IMR-90 (cell line): Measurements from ENCODE around the gene STX8. TPM values are rescaled to one million over a fixed set of nuclear protein-coding genes. Genes with fewer than 3 reads are reported as not detected.

Source experiments
- ATAC-seq: fragments of 200-7000 bp; cut with Tn5 transposase; 2 replicates; pipeline ENCODE4 v1.9.1; 2020; ENCODE audit warnings: low read depth, mild to moderate bottlenecking, moderate library complexity
- BruUV-seq: library from RNA; stranded (reverse); fragments of 400-500 nt; replicated peaks from 2 replicates; lab custom pipeline; 2021; lab: Mats Ljungman, UMichigan
- CTCF ChIA-PET: fragments of 300-600 bp; formaldehyde crosslinking; extraction: SDS; loops from one replicate; lab custom pipeline; 2021; ENCODE audit warnings: antibody characterized with exemption; lab: Yijun Ruan, JAX
- POLR2A ChIA-PET: fragments of 300-600 bp; sonication (Branson Sonifier 250); formaldehyde crosslinking; loops from one replicate; lab custom pipeline; 2022; ENCODE audit warnings: antibody characterized with exemption; ENCODE audit not compliant: unreplicated experiment; lab: Charles Lee
- DNase-seq: peaks from one replicate; pipeline ENCODE4 v3.0.0; 2013
- H2AFZ ChIP-seq: replicated peaks from 2 replicates; pipeline ENCODE3; 2013; ENCODE audit warnings: low read length, mild to moderate bottlenecking; ENCODE audit not compliant: poor library complexity
- H2AK5ac ChIP-seq: 2 replicates; pipeline ENCODE4 v1.6.1; 2013; ENCODE audit warnings: low read depth, low read length, inconsistent platforms
- H2AK9ac ChIP-seq: replicated peaks from 2 replicates; pipeline ENCODE3; 2013; ENCODE audit warnings: mild to moderate bottlenecking, low read depth, low read length, moderate library complexity; ENCODE audit not compliant: poor library complexity
- H2BK120ac ChIP-seq: 2 replicates; pipeline ENCODE4 v1.6.1; 2013; ENCODE audit warnings: low read depth, low read length, inconsistent platforms
- H2BK15ac ChIP-seq: 3 replicates; pipeline ENCODE4 v1.6.1; 2013; ENCODE audit warnings: low read depth, low read length, inconsistent platforms
- H2BK20ac ChIP-seq: 2 replicates; pipeline ENCODE4 v1.6.1; 2013; ENCODE audit warnings: low read depth, mild to moderate bottlenecking, inconsistent platforms, low read length, moderate library complexity
- H2BK5ac ChIP-seq: 2 replicates; pipeline ENCODE4 v1.6.1; 2013; ENCODE audit warnings: mild to moderate bottlenecking, low read depth, low read length, inconsistent platforms; ENCODE audit not compliant: poor library complexity, severe bottlenecking
- H3K14ac ChIP-seq: replicated peaks from 2 replicates; pipeline ENCODE4 v1.6.1; 2013; ENCODE audit warnings: low read depth, low read length, inconsistent platforms
- H3K18ac ChIP-seq: 2 replicates; pipeline ENCODE4 v1.6.1; 2013; ENCODE audit warnings: low read depth, low read length, control low read depth
- H3K23ac ChIP-seq: 2 replicates; pipeline ENCODE4 v1.6.1; 2013; ENCODE audit warnings: low read depth, low read length, inconsistent platforms
- H3K27ac ChIP-seq: 2 replicates; pipeline ENCODE4 v1.5.1; 2013; ENCODE audit warnings: mild to moderate bottlenecking, control low read depth, low read length; ENCODE audit not compliant: insufficient read depth
- H3K27me3 ChIP-seq: 2 replicates; pipeline ENCODE4 v1.6.1; 2013; ENCODE audit warnings: low read length; ENCODE audit not compliant: control insufficient read depth, insufficient read depth
- H3K36me3 ChIP-seq: 2 replicates; pipeline ENCODE4 v1.6.1; 2013; ENCODE audit warnings: low read length, mixed read lengths; ENCODE audit not compliant: control insufficient read depth, insufficient read depth
- H3K4ac ChIP-seq: 2 replicates; pipeline ENCODE4 v1.6.1; 2013; ENCODE audit warnings: low read depth, low read length, inconsistent platforms
- H3K4me1 ChIP-seq: 2 replicates; pipeline ENCODE4 v1.6.1; 2013; ENCODE audit warnings: low read length, mixed read lengths; ENCODE audit not compliant: control insufficient read depth, insufficient read depth
- H3K4me2 ChIP-seq: 2 replicates; pipeline ENCODE4 v1.6.1; 2013; ENCODE audit warnings: low read depth, mild to moderate bottlenecking, control low read depth, low read length, moderate library complexity
- H3K4me3 ChIP-seq: 2 replicates; pipeline ENCODE4 v1.5.1; 2013; ENCODE audit warnings: low read depth, mild to moderate bottlenecking, control low read depth, low read length, moderate library complexity; ENCODE audit not compliant: insufficient read depth
- H3K56ac ChIP-seq: 2 replicates; pipeline ENCODE4 v1.6.1; 2013; ENCODE audit warnings: low read length, inconsistent platforms; ENCODE audit not compliant: insufficient read depth; ENCODE audit errors: extremely low read depth
- H3K79me1 ChIP-seq, 2 experiments: 2 replicates each; pipeline ENCODE4 v1.6.1; 2013; ENCODE audit warnings: low read length in 2 of 2, inconsistent platforms in 1 of 2, low read depth in 1 of 2
- H3K9ac ChIP-seq: 2 replicates; pipeline ENCODE4 v1.6.1; 2013; ENCODE audit warnings: low read depth, low read length, control low read depth
- H3K9me1 ChIP-seq: 2 replicates; pipeline ENCODE4 v1.6.1; 2013; ENCODE audit warnings: low read length, inconsistent platforms; ENCODE audit not compliant: insufficient read depth
- H3K9me3 ChIP-seq: 2 replicates; pipeline ENCODE4 v1.6.1; 2013; ENCODE audit warnings: low read length; ENCODE audit not compliant: control insufficient read depth, insufficient read depth
- H4K20me1 ChIP-seq: 2 replicates; pipeline ENCODE4 v1.6.1; 2013; ENCODE audit warnings: low read length, inconsistent platforms; ENCODE audit not compliant: insufficient read depth
- H4K5ac ChIP-seq: 2 replicates; pipeline ENCODE4 v1.6.1; 2013; ENCODE audit warnings: mild to moderate bottlenecking, low read depth, low read length, control low read depth
- H4K8ac ChIP-seq, 2 experiments: 2 replicates each; pipeline ENCODE4 v1.6.1; 2013; ENCODE audit warnings: low read depth in 2 of 2, low read length in 2 of 2, control low read depth in 1 of 2, inconsistent platforms in 1 of 2
- H4K91ac ChIP-seq: 2 replicates; pipeline ENCODE4 v1.6.1; 2013; ENCODE audit warnings: low read depth, low read length, inconsistent platforms; ENCODE audit not compliant: insufficient read depth
- BHLHE40 ChIP-seq: fragments of 150-350 bp; IDR thresholded peaks from 2 replicates; pipeline ENCODE4 v1.6.1; 2016; ENCODE audit warnings: mild to moderate bottlenecking, low read depth, low read length
- CEBPB ChIP-seq: IDR thresholded peaks from 2 replicates; pipeline ENCODE4 v1.6.1; 2012; ENCODE audit warnings: low read depth, low read length, improper control_type of control experiment
- CHD1 ChIP-seq: IDR thresholded peaks from 2 replicates; pipeline ENCODE4 v1.6.1; 2012; ENCODE audit warnings: low read depth, low read length, improper control_type of control experiment
- CTCF ChIP-seq: conservative IDR thresholded peaks from 2 replicates; pipeline ENCODE4 v1.5.1; 2012; ENCODE audit warnings: mild to moderate bottlenecking, low read depth, low read length, improper control_type of control experiment
- ELK1 ChIP-seq: fragments of 150-350 bp; IDR thresholded peaks from 2 replicates; pipeline ENCODE4 v1.6.1; 2016; ENCODE audit warnings: low read depth, mild to moderate bottlenecking, low read length, moderate library complexity, borderline replicate concordance
- FOS ChIP-seq: fragments of 150-350 bp; IDR thresholded peaks from 2 replicates; pipeline ENCODE4 v1.6.1; 2016; ENCODE audit warnings: low read depth, low read length
- MAZ ChIP-seq: IDR thresholded peaks from 2 replicates; pipeline ENCODE4 v1.6.1; 2012; ENCODE audit warnings: low read depth, mild to moderate bottlenecking, low read length, improper control_type of control experiment, moderate library complexity, borderline replicate concordance
- MXI1 ChIP-seq: IDR thresholded peaks from 2 replicates; pipeline ENCODE4 v1.6.1; 2012; ENCODE audit warnings: low read depth, mild to moderate bottlenecking, low read length, moderate library complexity, borderline replicate concordance
- NFE2L2 ChIP-seq: fragments of 150-350 bp; IDR thresholded peaks from 2 replicates; pipeline ENCODE4 v1.6.1; 2016; ENCODE audit warnings: low read depth, mild to moderate bottlenecking, low read length
- POLR2A ChIP-seq: IDR thresholded peaks from 2 replicates; pipeline ENCODE4 v1.6.1; 2012; ENCODE audit warnings: mild to moderate bottlenecking, low read depth, low read length
- RCOR1 ChIP-seq: IDR thresholded peaks from 2 replicates; pipeline ENCODE4 v1.6.1; 2012; ENCODE audit warnings: mild to moderate bottlenecking, low read length, improper control_type of control experiment; ENCODE audit not compliant: insufficient replicate concordance
- RFX5 ChIP-seq: IDR thresholded peaks from 2 replicates; pipeline ENCODE4 v1.8.0; 2012; ENCODE audit warnings: low read depth, mild to moderate bottlenecking, low read length, moderate library complexity
- SMC3 ChIP-seq: fragments of 150-350 bp; IDR thresholded peaks from 2 replicates; pipeline ENCODE4 v1.6.1; 2016; ENCODE audit warnings: low read depth, mild to moderate bottlenecking, antibody characterized with exemption, low read length, moderate library complexity
- USF2 ChIP-seq: fragments of 150-350 bp; IDR thresholded peaks from 2 replicates; pipeline ENCODE4 v1.6.1; 2017; ENCODE audit warnings: mild to moderate bottlenecking, antibody characterized with exemption, low read length, low read depth
- WGBS, 2 experiments: methylation state at CpG; one replicate each; pipeline versions ENCODE4 v1.1.5 to v1.1.7; 2013; ENCODE audit warnings: missing lambda C conversion rate in 2 of 2; ENCODE audit not compliant: insufficient read length in 1 of 2; ENCODE audit errors: extremely low coverage in 2 of 2; 5-methylcytosine and 5-hydroxymethylcytosine counted together
- dilution Hi-C: fragments of 300-500 bp; cut with HindIII; formaldehyde crosslinking; loops from one replicate; pipeline ENCODE4 v1.14.3; 2018; ENCODE audit warnings: low sequenced_read_pairs; ENCODE audit not compliant: unreplicated experiment
- in situ Hi-C: fragments of 300-500 bp; cut with MboI; formaldehyde crosslinking; loops from 3 replicates; pipeline ENCODE4 v1.14.3; 2019; ENCODE audit warnings: low sequenced_read_pairs, inconsistent platforms, mixed read lengths
- intact Hi-C: fragments of 100-400 bp; cut with micrococcal nuclease; formaldehyde crosslinking; loops from 2 replicates; pipeline ENCODE4 v1.10.0; 2022
- polyA plus RNA-seq, 3 experiments: library from polyadenylated mRNA; depleted of rRNA; stranded (reverse); fragments of >200 nt; gene quantifications; 2 replicates each; pipeline ENCODE4 v1.2.3, GENCODE V29; 2012; ENCODE audit warnings: low replicate concordance in 1 of 3
- total RNA-seq: library from RNA; depleted of rRNA; stranded (reverse); fragments of >200 nt; gene quantifications from 2 replicates; pipeline ENCODE4 v1.2.3, GENCODE V29; 2012

The STX8 gene
- total and polyA plus RNA-seq, 2 of the 4 experiments (the other 2 are of a cell fraction): 26.5 to 47.0 TPM

GRCh38 chr17:9368631-9369030 lies 207.0 kb downstream of the STX8 start:
- TF ChIP-seq USF2: no peak
- no peak for TF ChIP-seq RFX5
- no peak for TF ChIP-seq RCOR1
- TF ChIP-seq SMC3: no peak
- TF ChIP-seq MXI1: no peak
- no peak for TF ChIP-seq ELK1
- no peak for TF ChIP-seq MAZ
- TF ChIP-seq CHD1: no peak
- no peak for TF ChIP-seq CEBPB
- no peak for TF ChIP-seq FOS
- no peak for TF ChIP-seq CTCF
- TF ChIP-seq POLR2A: no peak
- TF ChIP-seq BHLHE40: no peak
- no peak for TF ChIP-seq NFE2L2
- ATAC-seq: no peak
- Histone ChIP-seq H3K27me3 (no peaks in the 10 kb centered on the region), H3K9me3 (no peaks in the 10 kb centered on the region), H3K79me1 (no peaks in the 10 kb centered on the region; a peak in 2 of 4 replicates), H2BK20ac (no peak overlapping the region), H3K14ac (no peak overlapping the region), H3K23ac (no peak overlapping the region), H2BK5ac (no peak overlapping the region), H3K9me1 (peaks cover 4% of the 10 kb centered on the region), H3K27ac (no peak overlapping the region), H3K4me2 (no peak overlapping the region), H3K56ac (no peak overlapping the region), H3K9ac (no peak overlapping the region), H2AK5ac (no peak overlapping the region), H2AFZ (no peak overlapping the region), H2BK15ac (no peak overlapping the region), H4K5ac (no peak overlapping the region), H2BK120ac (no peak overlapping the region), H4K8ac (no peak overlapping the region), H3K18ac (no peak overlapping the region), H4K91ac (no peak overlapping the region), H2AK9ac (no peak overlapping the region), H3K36me3 (no peaks in the 10 kb centered on the region), H4K20me1 (no peaks in the 10 kb centered on the region), H3K4me3 (no peak overlapping the region), H3K4me1 (peaks cover 11% of the 10 kb centered on the region), H3K4ac (no peak overlapping the region)
- ChIA-PET POLR2A (no interaction called here), CTCF (no interaction called here)
- WGBS, 2 experiments: 60% methylated on average over 1 of the region's 4 CpGs; no CpG with 5 or more reads in 1 of the 2 experiments
- DNase-seq: peak; percentile 5
- intact Hi-C loops (loop anchor here (10.0 kb wide), 2 partner anchors 94 to 146 kb away; no protein-coding TSS in a partner anchor), dilution Hi-C loops (no loop called here), in situ Hi-C loops (no loop called here)
- no TSS peak for BruUV-seq
